MM.1S (cell line): Measurements from ENCODE around the gene TIMM21.

Experiments used
- CTCF ChIP-seq: fragments of 300-600 bp; sonication (generic); IDR thresholded peaks from 2 replicates; pipeline ENCODE4 v1.5.1; 2016; ENCODE audit warnings: antibody characterized with exemption, low read length, mixed read lengths
- EZH2 ChIP-seq: fragments of 300-600 bp; sonication (generic); optimal IDR thresholded peaks from 2 replicates; pipeline ENCODE3; 2017; ENCODE audit warnings: low read depth, mild to moderate bottlenecking, antibody characterized with exemption, low read length, mixed read lengths
- EZH2phosphoT487 ChIP-seq: fragments of 300-600 bp; sonication (generic); IDR thresholded peaks from 2 replicates; pipeline ENCODE4 v1.6.1; 2018; ENCODE audit warnings: antibody characterized with exemption, low read length

- TF ChIP-seq CTCF (no peak), EZH2phosphoT487 (no peak), EZH2 (no peak)
These were observed 37.3 kb upstream of the TIMM21 start for GRCh38 chr18:74110976-74111375.
